ENCODE measurements around the gene MAGI3. TPM values are rescaled to one million over a fixed set of nuclear protein-coding genes. Genes with fewer than 3 reads are reported as not detected.
A peak's percentile ranks its signal among the peaks of the same experiment; 100 is the strongest.

Gene MAGI3
- total and polyA plus RNA-seq, 3 experiments from 2014 or later = 1.8 to 3.2 (median 3.1) TPM

DNA sequence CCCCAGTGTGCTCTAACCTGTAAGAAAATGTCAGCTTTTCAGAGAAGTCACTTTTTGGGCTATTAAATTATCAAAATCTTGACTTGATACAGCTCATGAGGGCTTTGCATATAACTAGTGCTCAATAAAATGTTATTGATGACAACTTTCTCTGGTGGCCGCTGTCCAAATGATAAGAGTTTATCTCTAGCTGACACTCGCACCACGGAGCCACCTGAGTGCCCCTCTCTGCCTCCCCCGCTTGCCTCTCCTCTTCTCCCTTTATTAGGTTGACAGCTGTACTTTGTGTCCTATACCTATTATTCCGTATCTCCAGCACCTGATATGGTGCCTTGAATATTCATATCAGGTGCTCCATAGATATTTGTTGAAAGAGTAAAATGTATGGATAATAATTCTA is 286.2 kb downstream of the MAGI3 start:
- Mint-ChIP-seq H3K27ac (no peak overlapping the region), H3K4me1 (no peaks in the 10 kb centered on the region), H3K27me3 (peaks cover 1 to 3% of the 10 kb centered on the region in 2 donors), H3K36me3 (peaks cover 0 to 3% (median 0%) of the 10 kb centered on the region in 3 donors), H3K4me3 (no peak overlapping the region), H3K9me3 (no peaks in the 10 kb centered on the region)
- Histone ChIP-seq H3K4me1 (ENCODE audit: insufficient read depth, low read length) (no peaks in the 10 kb centered on the region), H3K36me3 (ENCODE audit: insufficient read depth, low read length) (no peaks in the 10 kb centered on the region), H3K27ac (ENCODE audit: low read depth, low read length) (no peak overlapping the region), H3K27me3 (ENCODE audit: insufficient read depth, low read length, poor library complexity, severe bottlenecking) (no peaks in the 10 kb centered on the region), H3K9me3 (ENCODE audit: low read length) (no peaks in the 10 kb centered on the region), H3K4me3 (ENCODE audit: low read length) (no peak overlapping the region)
- ChIA-PET CTCF (interaction anchor here (0.8 kb wide), 1 partner anchor 795 kb away, joined by 3 read pairs; no protein-coding TSS in a partner anchor), POLR2A (no interaction called here)
- DNase-seq = no peak

DNA sequence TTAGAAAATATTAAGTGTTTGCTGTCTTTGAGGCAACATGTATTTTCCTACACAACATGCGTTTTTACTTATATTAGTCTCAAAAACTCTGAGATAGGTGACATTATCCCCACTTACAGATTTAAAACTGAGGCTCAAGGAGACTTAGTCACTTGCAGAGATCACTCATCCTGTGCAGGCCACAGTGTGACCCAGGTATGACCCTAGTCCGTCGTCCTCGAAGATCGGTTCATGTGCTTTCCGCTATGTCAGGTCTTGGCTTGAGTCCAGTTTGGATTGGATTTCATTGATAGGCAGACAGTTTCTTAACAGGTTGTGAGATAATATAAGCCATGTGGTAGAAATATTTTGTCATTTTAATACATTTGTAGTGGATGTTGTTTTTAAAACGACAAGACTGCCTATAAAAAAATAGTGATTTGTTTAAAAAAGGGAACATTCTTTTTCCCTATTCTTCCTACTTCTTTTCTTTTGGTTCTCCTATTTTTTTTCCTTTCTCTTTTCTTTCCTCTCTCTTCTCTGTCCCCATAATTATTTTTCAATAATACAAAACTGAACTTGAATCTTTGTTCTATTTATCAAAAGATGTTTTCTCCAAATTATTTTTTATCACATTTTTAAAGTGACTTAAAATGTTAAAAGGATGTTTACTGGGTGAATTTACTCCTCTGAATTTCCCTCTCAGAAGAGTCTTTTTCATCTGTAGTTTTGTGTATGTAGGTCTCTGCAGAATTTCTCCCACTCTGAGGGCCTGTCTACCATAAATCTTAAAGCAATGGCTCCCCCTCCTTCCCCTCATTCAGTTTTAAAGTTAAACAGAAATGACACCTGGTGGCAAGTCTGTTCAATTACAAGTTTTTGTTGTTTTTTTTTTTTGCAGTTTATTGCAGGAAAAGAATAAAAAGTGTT is 287.2 kb downstream of the MAGI3 start:
- Histone ChIP-seq H3K27ac (ENCODE audit: low read depth, low read length) (no peak overlapping the region), H3K9me3 (ENCODE audit: low read length) (no peaks in the 10 kb centered on the region), H3K4me1 (ENCODE audit: insufficient read depth, low read length) (no peaks in the 10 kb centered on the region), H3K36me3 (ENCODE audit: insufficient read depth, low read length) (no peaks in the 10 kb centered on the region), H3K27me3 (ENCODE audit: insufficient read depth, low read length, poor library complexity, severe bottlenecking) (no peaks in the 10 kb centered on the region), H3K4me3 (ENCODE audit: low read length) (no peak overlapping the region)
- peaks cover 0 to 3% of the 10 kb centered on the region in 2 donors for H3K27me3 Mint-ChIP-seq
- no peaks in the 10 kb centered on the region for H3K4me1 Mint-ChIP-seq
- no peak overlapping the region for H3K4me3 Mint-ChIP-seq
- peak overlapping the region in 1 of 8 donors; percentile 10 for H3K27ac Mint-ChIP-seq
- ChIA-PET CTCF (interaction anchor here (1.2 to 1.7 kb wide), 3 partner anchors 21 to 605 kb away, joined by 3 to 6 read pairs (median 5); partner anchors contain the start of gene LRIG2), POLR2A (no interaction called here)
- peaks cover 0 to 3% (median 0%) of the 10 kb centered on the region in 3 donors for H3K36me3 Mint-ChIP-seq
- no peaks in the 10 kb centered on the region for H3K9me3 Mint-ChIP-seq
- peak in 2 of 5 donors; percentile 20 to 32 for DNase-seq

DNA sequence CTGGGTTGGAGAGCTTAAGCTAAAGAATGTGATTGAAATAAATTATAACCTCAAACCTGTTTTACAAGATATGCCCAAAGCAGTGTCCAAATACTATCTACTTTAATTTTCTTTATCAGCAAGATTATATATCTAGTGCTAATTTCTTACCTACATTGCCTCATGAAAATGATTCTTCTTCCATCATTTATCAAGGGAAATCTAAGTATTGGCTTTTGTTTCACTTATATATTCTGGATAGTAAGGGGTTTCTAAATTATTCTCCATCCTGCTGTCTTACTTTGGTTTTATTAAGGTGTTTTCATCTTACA is 287.8 kb downstream of the MAGI3 start:
- Histone ChIP-seq H3K27me3 (ENCODE audit: insufficient read depth, low read length, poor library complexity, severe bottlenecking) (no peaks in the 10 kb centered on the region), H3K4me3 (ENCODE audit: low read length) (no peak overlapping the region), H3K36me3 (ENCODE audit: insufficient read depth, low read length) (no peaks in the 10 kb centered on the region), H3K4me1 (ENCODE audit: insufficient read depth, low read length) (no peaks in the 10 kb centered on the region), H3K9me3 (ENCODE audit: low read length) (no peaks in the 10 kb centered on the region), H3K27ac (ENCODE audit: low read depth, low read length) (no peak overlapping the region)
- no peak overlapping the region for H3K4me3 Mint-ChIP-seq
- H3K27me3 Mint-ChIP-seq = peaks cover 0 to 3% of the 10 kb centered on the region in 2 donors
- CTCF ChIA-PET = interaction anchor here (1.2 to 1.7 kb wide), 3 partner anchors 21 to 606 kb away, joined by 3 to 6 read pairs (median 5); partner anchors contain the start of gene LRIG2
- H3K36me3 Mint-ChIP-seq = peaks cover 0 to 6% (median 3%) of the 10 kb centered on the region in 3 donors
- no peak for DNase-seq
- no peaks in the 10 kb centered on the region for H3K9me3 Mint-ChIP-seq
- no peak overlapping the region for H3K27ac Mint-ChIP-seq
- H3K4me1 Mint-ChIP-seq = no peaks in the 10 kb centered on the region
- POLR2A ChIA-PET = no interaction called here

DNA sequence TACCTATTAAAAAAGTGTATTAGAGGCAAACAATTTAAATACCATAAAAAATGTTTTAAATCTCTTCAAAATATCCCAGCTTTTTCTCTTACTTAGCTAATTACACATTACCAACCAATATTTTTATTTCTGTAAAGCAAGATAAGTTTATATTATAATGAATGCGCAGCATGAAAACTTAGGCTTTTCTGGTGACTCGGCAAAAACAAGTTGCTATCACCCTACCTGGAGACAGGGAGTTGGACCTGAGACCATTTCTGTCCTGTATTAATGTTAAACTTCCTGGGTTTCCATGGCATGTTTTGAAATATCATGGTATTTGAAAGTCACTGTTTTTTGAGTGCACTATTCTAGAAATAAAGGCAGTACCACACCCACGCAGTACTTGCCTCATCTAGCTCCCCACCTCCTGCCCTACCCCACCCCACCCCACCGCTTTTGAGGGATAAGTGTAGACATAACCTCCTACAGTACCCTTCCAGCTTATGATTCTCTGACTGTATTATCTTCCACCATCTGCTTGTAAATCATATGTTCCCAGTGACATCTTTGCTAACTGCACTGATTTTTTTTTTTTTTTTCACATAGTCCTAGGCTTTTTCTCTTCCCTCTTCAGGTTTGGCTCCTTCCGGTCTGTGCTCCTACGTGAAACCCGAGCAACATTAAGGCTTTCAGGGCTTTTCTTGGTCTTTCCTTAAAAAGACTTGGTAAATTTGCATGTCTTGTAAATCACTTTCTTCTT is 291.5 kb downstream of the MAGI3 start:
- Histone ChIP-seq H3K9me3 (ENCODE audit: low read length) (no peaks in the 10 kb centered on the region), H3K4me3 (ENCODE audit: low read length) (no peak overlapping the region), H3K27ac (ENCODE audit: low read depth, low read length) (no peak overlapping the region), H3K27me3 (ENCODE audit: insufficient read depth, low read length, poor library complexity, severe bottlenecking) (no peaks in the 10 kb centered on the region), H3K4me1 (ENCODE audit: insufficient read depth, low read length) (no peaks in the 10 kb centered on the region), H3K36me3 (ENCODE audit: insufficient read depth, low read length) (no peaks in the 10 kb centered on the region)
- no peaks in the 10 kb centered on the region for H3K4me1 Mint-ChIP-seq
- peaks cover 0 to 3% of the 10 kb centered on the region in 2 donors for H3K27me3 Mint-ChIP-seq
- POLR2A ChIA-PET = interaction anchor here (0.6 kb wide), 1 partner anchor 29 kb away, joined by 5 read pairs; no protein-coding TSS in a partner anchor
- H3K36me3 Mint-ChIP-seq = peaks cover 0 to 5% (median 4%) of the 10 kb centered on the region in 3 donors
- CTCF ChIA-PET = interaction anchor here (1.1 to 2.1 kb wide), 3 partner anchors 609 to 966 kb away, joined by 3 to 5 read pairs (median 3); partner anchors contain the start of gene LRIG2
- H3K27ac Mint-ChIP-seq = peak overlapping the region in 1 of 8 donors; percentile 91
- no peaks in the 10 kb centered on the region for H3K9me3 Mint-ChIP-seq
- no peak overlapping the region for H3K4me3 Mint-ChIP-seq
- no peak for DNase-seq

DNA sequence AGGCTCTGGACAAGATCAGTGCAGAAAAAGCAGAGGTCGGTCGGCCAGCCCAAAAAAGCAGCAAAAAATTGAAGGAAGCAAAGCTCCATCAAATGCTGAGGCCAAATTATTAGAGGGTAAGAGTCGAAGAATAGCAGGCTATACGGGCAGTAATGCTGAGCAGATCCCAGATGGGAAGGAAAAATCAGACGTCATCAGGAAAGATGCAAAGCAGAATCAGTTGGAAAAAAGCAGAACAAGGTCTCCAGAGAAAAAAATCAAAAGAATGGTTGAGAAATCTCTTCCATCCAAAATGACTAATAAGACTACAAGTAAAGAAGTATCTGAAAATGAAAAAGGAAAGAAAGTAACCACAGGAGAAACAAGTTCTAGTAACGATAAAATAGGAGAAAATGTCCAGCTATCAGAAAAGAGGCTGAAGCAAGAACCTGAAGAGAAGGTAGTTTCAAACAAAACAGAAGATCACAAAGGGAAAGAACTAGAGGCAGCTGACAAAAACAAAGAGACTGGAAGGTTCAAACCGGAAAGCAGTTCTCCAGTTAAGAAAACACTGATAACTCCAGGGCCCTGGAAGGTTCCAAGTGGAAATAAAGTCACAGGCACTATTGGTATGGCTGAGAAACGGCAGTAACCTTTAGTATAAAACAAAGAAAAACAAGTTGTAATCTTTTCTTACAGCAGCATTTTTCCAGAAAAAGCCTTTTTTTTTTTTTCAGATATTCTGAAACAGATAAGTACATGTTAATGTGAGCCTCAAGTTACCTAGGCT is 293.3 kb downstream of the MAGI3 start:
- ChIA-PET POLR2A (no interaction called here), CTCF (no interaction called here)
- no peak overlapping the region for H3K4me3 ChIP-seq (ENCODE audit: low read length)
- no peaks in the 10 kb centered on the region for H3K4me1 ChIP-seq (ENCODE audit: insufficient read depth, low read length)
- no peaks in the 10 kb centered on the region for H3K27me3 Mint-ChIP-seq
- peaks cover 0 to 5% (median 4%) of the 10 kb centered on the region in 3 donors for H3K36me3 Mint-ChIP-seq
- H3K36me3 ChIP-seq (ENCODE audit: insufficient read depth, low read length) = no peaks in the 10 kb centered on the region
- H3K27ac Mint-ChIP-seq = no peak overlapping the region
- H3K4me1 Mint-ChIP-seq = no peaks in the 10 kb centered on the region
- H3K9me3 ChIP-seq (ENCODE audit: low read length) = no peaks in the 10 kb centered on the region
- no peak overlapping the region for H3K27ac ChIP-seq (ENCODE audit: low read depth, low read length)
- no peak overlapping the region for H3K4me3 Mint-ChIP-seq
- H3K9me3 Mint-ChIP-seq = no peaks in the 10 kb centered on the region
- no peak for DNase-seq
- H3K27me3 ChIP-seq (ENCODE audit: insufficient read depth, low read length, poor library complexity, severe bottlenecking) = no peaks in the 10 kb centered on the region

DNA sequence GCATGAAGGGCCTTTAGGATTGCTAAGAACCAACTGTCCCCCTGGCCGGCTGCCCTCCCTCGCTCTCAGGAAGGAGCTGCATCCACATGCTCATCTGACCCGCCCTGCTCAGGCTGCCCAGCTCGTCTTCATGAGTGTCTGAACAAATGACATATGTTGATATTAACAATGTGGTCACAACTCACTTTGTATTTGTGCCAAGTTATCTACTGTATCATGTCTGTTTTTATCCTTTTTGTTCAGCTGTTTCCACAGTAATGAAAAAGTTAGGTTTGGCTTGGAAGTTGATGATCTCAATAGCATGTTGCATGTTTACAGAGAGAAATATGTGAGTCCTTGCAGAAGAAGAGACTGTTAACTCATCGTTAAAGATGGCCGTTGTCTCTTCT is 293.8 kb downstream of the MAGI3 start:
- Histone ChIP-seq H3K27ac (ENCODE audit: low read depth, low read length) (no peak overlapping the region), H3K9me3 (ENCODE audit: low read length) (no peaks in the 10 kb centered on the region), H3K36me3 (ENCODE audit: insufficient read depth, low read length) (no peaks in the 10 kb centered on the region), H3K27me3 (ENCODE audit: insufficient read depth, low read length, poor library complexity, severe bottlenecking) (no peaks in the 10 kb centered on the region), H3K4me1 (ENCODE audit: insufficient read depth, low read length) (no peaks in the 10 kb centered on the region), H3K4me3 (ENCODE audit: low read length) (no peak overlapping the region)
- Mint-ChIP-seq H3K4me3 (no peak overlapping the region), H3K27me3 (no peaks in the 10 kb centered on the region), H3K27ac (peak overlapping the region in 2 of 8 donors; percentile 48 to 61), H3K36me3 (peaks cover 0 to 5% (median 4%) of the 10 kb centered on the region in 3 donors), H3K4me1 (no peaks in the 10 kb centered on the region), H3K9me3 (no peaks in the 10 kb centered on the region)
- POLR2A ChIA-PET = no interaction called here
- CTCF ChIA-PET = no interaction called here
- DNase-seq = no peak

DNA sequence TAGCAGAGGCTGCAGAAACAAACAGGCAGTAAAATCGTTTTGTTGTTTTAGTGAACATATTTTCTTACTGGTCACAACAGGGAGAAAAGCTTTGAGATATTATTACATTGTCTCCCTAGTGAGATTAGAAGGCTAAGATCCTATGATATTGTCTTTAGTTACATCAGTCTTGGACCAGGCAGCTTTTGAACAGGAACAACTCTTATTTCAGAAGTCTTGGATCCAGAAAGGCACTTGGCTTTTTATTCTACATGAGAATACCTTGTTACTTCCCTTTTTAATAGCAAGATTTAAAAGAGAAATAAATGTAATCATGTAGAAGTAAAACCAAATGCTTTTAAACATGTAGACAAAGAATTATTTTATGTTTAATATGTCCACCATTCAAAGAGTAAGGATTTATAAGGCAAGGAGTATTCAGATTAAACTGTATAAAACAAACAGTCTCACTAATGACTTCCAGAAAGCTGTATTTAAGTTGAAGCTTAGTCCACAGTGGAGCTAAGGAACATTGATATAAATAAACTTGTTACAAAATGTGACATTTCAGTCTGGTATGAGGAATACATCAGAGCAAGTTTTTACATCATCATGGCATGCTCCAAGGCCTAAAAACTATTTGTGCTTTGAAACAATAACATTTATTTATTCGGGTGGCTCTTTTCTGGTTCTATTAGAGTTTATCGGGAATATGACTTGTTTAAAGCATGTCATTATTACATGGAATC is 296.7 kb downstream of the MAGI3 start:
- H3K36me3 ChIP-seq (ENCODE audit: insufficient read depth, low read length) = no peaks in the 10 kb centered on the region
- DNase-seq = no peak
- H3K27ac ChIP-seq (ENCODE audit: low read depth, low read length) = no peak overlapping the region
- H3K27me3 Mint-ChIP-seq = no peaks in the 10 kb centered on the region
- H3K36me3 Mint-ChIP-seq = peaks cover 9 to 15% (median 14%) of the 10 kb centered on the region in 3 donors
- H3K4me1 Mint-ChIP-seq = no peaks in the 10 kb centered on the region
- H3K27me3 ChIP-seq (ENCODE audit: insufficient read depth, low read length, poor library complexity, severe bottlenecking) = no peaks in the 10 kb centered on the region
- H3K4me3 Mint-ChIP-seq = no peak overlapping the region
- H3K4me1 ChIP-seq (ENCODE audit: insufficient read depth, low read length) = no peaks in the 10 kb centered on the region
- POLR2A ChIA-PET = no interaction called here
- H3K9me3 ChIP-seq (ENCODE audit: low read length) = no peaks in the 10 kb centered on the region
- CTCF ChIA-PET = no interaction called here
- H3K9me3 Mint-ChIP-seq = no peaks in the 10 kb centered on the region
- peak overlapping the region in 1 of 8 donors; percentile 21 for H3K27ac Mint-ChIP-seq
- H3K4me3 ChIP-seq (ENCODE audit: low read length) = no peak overlapping the region
